ENCODE results near the gene C1QA.
"Not testable (repeated sequence)": the region's sequence is repeated elsewhere in the genome, so short reads cannot be mapped to it uniquely, and the experiment has no call there.

The C1QA gene

DNA sequence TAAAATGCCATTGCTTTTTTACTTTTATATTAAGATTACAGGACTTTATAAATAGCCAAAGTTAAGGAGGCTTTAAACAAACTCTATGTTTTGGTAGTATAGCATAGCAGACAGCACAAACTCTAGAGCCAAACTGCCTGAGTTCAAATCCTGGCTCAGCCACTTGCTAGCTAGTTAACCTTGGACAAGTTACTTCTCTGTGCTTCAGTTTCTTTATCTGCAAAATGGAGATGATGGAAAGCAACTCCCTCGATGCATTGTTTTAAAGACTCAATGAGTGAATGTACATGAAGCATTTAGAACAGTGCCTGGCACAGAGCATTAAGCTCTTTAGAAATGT is 38.0 kb downstream of the C1QA start:
- Histone ChIP-seq H3K79me2 (ENCODE audit: insufficient read depth, low read length) (no peaks in the 10 kb centered on the region), H3K4me3 (ENCODE audit: low read length, poor library complexity, severe bottlenecking) (no peak overlapping the region), H3K27me3 (ENCODE audit: insufficient read depth, low read length, poor library complexity, severe bottlenecking) (no peaks in the 10 kb centered on the region), H3K36me3 (ENCODE audit: insufficient read depth, low read length) (no peaks in the 10 kb centered on the region), H3K4me2 (ENCODE audit: low read depth, low read length, poor library complexity, severe bottlenecking) (no peak overlapping the region), H3K9me3 (ENCODE audit: insufficient read depth, low read depth, low read length) (no peaks in the 10 kb centered on the region), H3F3A (ENCODE audit: low read depth) (no peaks in the 10 kb centered on the region), H3K9ac (ENCODE audit: low read depth, low read length, poor library complexity, severe bottlenecking) (no peak overlapping the region), H2AFZ (ENCODE audit: low read length) (no peak overlapping the region), H4K20me1 (ENCODE audit: insufficient read depth, low read length, poor library complexity, severe bottlenecking) (no peaks in the 10 kb centered on the region), H3K9me2 (replicated peaks; ENCODE audit: low read depth, low read length) (no peaks in the 10 kb centered on the region), H3K4me1 (ENCODE audit: insufficient read depth, low read length, poor library complexity, severe bottlenecking) (no peaks in the 10 kb centered on the region)
- TF ChIP-seq, protein P1, sequence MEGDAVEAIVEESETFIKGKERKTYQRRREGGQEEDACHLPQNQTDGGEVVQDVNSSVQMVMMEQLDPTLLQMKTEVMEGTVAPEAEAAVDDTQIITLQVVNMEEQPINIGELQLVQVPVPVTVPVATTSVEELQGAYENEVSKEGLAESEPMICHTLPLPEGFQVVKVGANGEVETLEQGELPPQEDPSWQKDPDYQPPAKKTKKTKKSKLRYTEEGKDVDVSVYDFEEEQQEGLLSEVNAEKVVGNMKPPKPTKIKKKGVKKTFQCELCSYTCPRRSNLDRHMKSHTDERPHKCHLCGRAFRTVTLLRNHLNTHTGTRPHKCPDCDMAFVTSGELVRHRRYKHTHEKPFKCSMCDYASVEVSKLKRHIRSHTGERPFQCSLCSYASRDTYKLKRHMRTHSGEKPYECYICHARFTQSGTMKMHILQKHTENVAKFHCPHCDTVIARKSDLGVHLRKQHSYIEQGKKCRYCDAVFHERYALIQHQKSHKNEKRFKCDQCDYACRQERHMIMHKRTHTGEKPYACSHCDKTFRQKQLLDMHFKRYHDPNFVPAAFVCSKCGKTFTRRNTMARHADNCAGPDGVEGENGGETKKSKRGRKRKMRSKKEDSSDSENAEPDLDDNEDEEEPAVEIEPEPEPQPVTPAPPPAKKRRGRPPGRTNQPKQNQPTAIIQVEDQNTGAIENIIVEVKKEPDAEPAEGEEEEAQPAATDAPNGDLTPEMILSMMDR (conservative IDR thresholded peaks at IDR 0.05; ENCODE audit: low read length): no peak
- no peak for TF ChIP-seq EZH2phosphoT487 (IDR thresholded peaks at IDR 0.05; ENCODE audit: borderline replicate concordance)

DNA sequence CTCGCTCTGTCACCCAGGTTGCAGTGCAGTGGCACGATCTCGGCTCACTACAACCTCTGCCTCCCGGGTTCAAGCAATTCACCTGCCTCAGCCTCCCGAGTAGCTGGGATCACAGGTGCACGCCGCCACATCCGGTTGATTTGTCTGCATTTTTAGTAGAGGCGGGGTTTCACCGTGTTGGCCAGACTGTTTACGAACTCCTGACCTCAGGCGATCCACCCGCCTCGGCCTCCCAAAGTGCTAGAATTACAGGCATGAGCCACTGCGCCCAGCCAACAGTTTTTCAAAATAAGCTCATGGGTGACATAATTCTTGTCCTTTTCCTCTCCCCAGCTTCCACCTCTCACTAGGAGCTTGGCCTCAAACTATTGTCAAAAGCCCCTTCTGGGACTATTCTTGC is 39.7 kb downstream of the C1QA start:
- H2AFZ ChIP-seq (ENCODE audit: low read length); H3K9me3 ChIP-seq (ENCODE audit: insufficient read depth, low read depth, low read length); H4K20me1 ChIP-seq (ENCODE audit: insufficient read depth, low read length, poor library complexity, severe bottlenecking); H3K9me2 ChIP-seq (replicated peaks; ENCODE audit: low read depth, low read length); H3K4me2 ChIP-seq (ENCODE audit: low read depth, low read length, poor library complexity, severe bottlenecking); H3K4me3 ChIP-seq (ENCODE audit: low read length, poor library complexity, severe bottlenecking); H3K9ac ChIP-seq (ENCODE audit: low read depth, low read length, poor library complexity, severe bottlenecking); H3K36me3 ChIP-seq (ENCODE audit: insufficient read depth, low read length); H3K27me3 ChIP-seq (ENCODE audit: insufficient read depth, low read length, poor library complexity, severe bottlenecking); H3K4me1 ChIP-seq (ENCODE audit: insufficient read depth, low read length, poor library complexity, severe bottlenecking); H3F3A ChIP-seq (ENCODE audit: low read depth); H3K79me2 ChIP-seq (ENCODE audit: insufficient read depth, low read length): not testable (repeated sequence)

DNA sequence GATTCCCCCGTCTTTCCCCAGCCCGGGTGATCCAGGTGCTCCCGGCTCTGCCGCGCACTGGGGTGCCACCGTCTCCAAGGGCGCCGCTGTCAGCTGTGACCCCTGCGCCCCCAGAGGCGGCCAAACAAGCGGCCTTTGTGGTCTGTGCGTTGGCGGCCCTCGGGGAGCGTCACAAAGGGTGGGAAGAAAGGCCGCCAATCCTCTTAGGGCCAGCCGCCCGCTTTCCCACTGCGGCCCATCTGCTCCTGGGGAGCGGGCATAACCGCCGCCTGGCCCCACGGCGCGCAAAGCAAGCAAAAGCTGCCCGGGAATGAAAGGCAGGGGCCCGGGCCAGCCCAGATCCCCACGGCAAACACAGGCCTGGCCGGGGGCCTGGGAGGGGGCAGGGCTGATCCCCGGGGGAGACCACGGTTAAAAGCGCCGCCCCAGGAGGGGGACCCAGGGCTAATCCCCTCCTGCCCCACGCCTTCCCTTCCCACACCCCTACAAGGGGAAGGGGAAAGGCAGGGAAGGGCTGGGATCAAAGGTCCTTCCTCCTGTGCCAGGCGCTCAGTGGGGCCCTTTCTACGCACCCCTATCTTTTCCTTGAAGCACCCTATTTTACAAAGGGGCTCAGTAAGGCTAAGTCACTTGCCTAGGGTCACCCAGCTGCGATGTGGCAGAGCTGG is 40.6 kb downstream of the C1QA start:
- no peak overlapping the region for H3K9ac ChIP-seq (ENCODE audit: low read depth, low read length, poor library complexity, severe bottlenecking)
- H3K79me2 ChIP-seq (ENCODE audit: insufficient read depth, low read length): no peaks in the 10 kb centered on the region
- H3K27me3 ChIP-seq (ENCODE audit: insufficient read depth, low read length, poor library complexity, severe bottlenecking): no peaks in the 10 kb centered on the region
- H3K4me2 ChIP-seq (ENCODE audit: low read depth, low read length, poor library complexity, severe bottlenecking): no peak overlapping the region
- H2AFZ ChIP-seq (ENCODE audit: low read length): no peak overlapping the region
- no peaks in the 10 kb centered on the region for H3K9me3 ChIP-seq (ENCODE audit: insufficient read depth, low read depth, low read length)
- H3K4me1 ChIP-seq (ENCODE audit: insufficient read depth, low read length, poor library complexity, severe bottlenecking): no peaks in the 10 kb centered on the region
- no peaks in the 10 kb centered on the region for H3K9me2 ChIP-seq (replicated peaks; ENCODE audit: low read depth, low read length)
- H3K36me3 ChIP-seq (ENCODE audit: insufficient read depth, low read length): no peaks in the 10 kb centered on the region
- TF ChIP-seq, protein P1 (conservative IDR thresholded peaks at IDR 0.05; ENCODE audit: low read length): no peak
- no peak for TF ChIP-seq EZH2phosphoT487 (IDR thresholded peaks at IDR 0.05; ENCODE audit: borderline replicate concordance)
- H4K20me1 ChIP-seq (ENCODE audit: insufficient read depth, low read length, poor library complexity, severe bottlenecking): no peaks in the 10 kb centered on the region
- H3K4me3 ChIP-seq (ENCODE audit: low read length, poor library complexity, severe bottlenecking): no peak overlapping the region
- H3F3A ChIP-seq (ENCODE audit: low read depth): no peaks in the 10 kb centered on the region
